Activated CD8-positive, alpha-beta T cell treated with anti-CD3 and anti-CD28 coated beads, Interleukin-2, amount 10 ng/mL, durations not matched to agents 7 days and 5 days (primary cell): ENCODE data around the gene CAMK2D. TPM values are rescaled to one million over a fixed set of nuclear protein-coding genes. Genes with fewer than 3 reads are reported as not detected.

ENCODE experiments used
- ATAC-seq: fragments of 150-1000 bp; cut with Tn5 transposase; one replicate; pipeline ENCODE4 v1.10.0; 2021; ENCODE audit warnings: moderate library complexity
- CTCF ChIA-PET: fragments of 350-600 bp; sonication (Branson Sonifier 250); formaldehyde crosslinking; loops from one replicate; lab custom pipeline; 2021; ENCODE audit warnings: antibody characterized with exemption; lab: Charles Lee
- POLR2A ChIA-PET: fragments of 350-600 bp; sonication (Branson Sonifier 250); formaldehyde crosslinking; loops from one replicate; lab custom pipeline; 2021; ENCODE audit warnings: antibody characterized with exemption; lab: Charles Lee
- DNase-seq: peaks from one replicate; pipeline ENCODE4 v3.0.0-alpha.2; 2020
- H3K27ac Mint-ChIP-seq: one replicate; pipeline ENCODE4 v1.8.0; 2021; ENCODE audit warnings: mild to moderate bottlenecking, mixed read lengths
- H3K27me3 Mint-ChIP-seq: one replicate; pipeline ENCODE4 v1.8.0; 2021; ENCODE audit warnings: low read depth, mixed read lengths
- H3K36me3 Mint-ChIP-seq: one replicate; pipeline ENCODE4 v1.8.0; 2021; ENCODE audit warnings: low read depth, mixed read lengths
- H3K4me1 Mint-ChIP-seq: one replicate; pipeline ENCODE4 v1.8.0; 2021; ENCODE audit warnings: low read depth, mixed read lengths
- H3K4me3 Mint-ChIP-seq: one replicate; pipeline ENCODE4 v1.8.0; 2021; ENCODE audit warnings: mild to moderate bottlenecking, mixed read lengths
- H3K9me3 Mint-ChIP-seq: one replicate; pipeline ENCODE4 v1.8.0; 2022; ENCODE audit warnings: mixed read lengths; ENCODE audit not compliant: insufficient read depth
- total RNA-seq, 2 experiments: library from RNA; stranded (reverse); gene quantifications; one replicate each; pipeline ENCODE4 v1.2.3, GENCODE V29; 2021

The CAMK2D gene
- total RNA-seq, 2 experiments from 2014 or later = 30.7 to 31.1 TPM

DNA sequence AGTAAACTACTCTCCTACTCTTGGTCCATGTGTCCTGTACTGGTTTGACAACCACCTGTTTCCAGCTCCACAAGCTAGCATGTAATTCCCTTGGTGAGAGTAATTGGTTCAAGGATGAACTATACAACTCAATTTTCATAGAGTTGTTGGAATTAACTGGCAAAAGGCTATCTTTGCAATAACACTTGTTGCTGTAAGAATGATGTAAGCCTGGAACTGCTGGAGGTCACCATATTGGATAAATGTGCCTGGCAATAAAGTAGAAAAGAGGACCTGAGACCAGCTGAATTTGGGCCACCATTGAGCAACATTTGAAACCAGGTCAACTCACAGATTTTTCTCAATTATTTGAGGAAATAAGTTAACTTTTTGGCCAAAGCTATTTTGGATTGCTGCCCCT, 175.5 kb downstream of the CAMK2D start:
- CTCF ChIA-PET = interaction anchor here (1.1 to 1.3 kb wide), 2 partner anchors 9 to 38 kb away, joined by 5 to 9 read pairs; no protein-coding TSS in a partner anchor
- ATAC-seq = no peak
- no peaks in the 10 kb centered on the region for H3K27me3 Mint-ChIP-seq
- H3K4me1 Mint-ChIP-seq = peaks cover 6% of the 10 kb centered on the region
- H3K27ac Mint-ChIP-seq = no peak overlapping the region
- peaks cover 20% of the 10 kb centered on the region for H3K36me3 Mint-ChIP-seq
- no peaks in the 10 kb centered on the region for H3K9me3 Mint-ChIP-seq
- POLR2A ChIA-PET = no interaction called here
- no peak overlapping the region for H3K4me3 Mint-ChIP-seq
- no peak for DNase-seq

DNA sequence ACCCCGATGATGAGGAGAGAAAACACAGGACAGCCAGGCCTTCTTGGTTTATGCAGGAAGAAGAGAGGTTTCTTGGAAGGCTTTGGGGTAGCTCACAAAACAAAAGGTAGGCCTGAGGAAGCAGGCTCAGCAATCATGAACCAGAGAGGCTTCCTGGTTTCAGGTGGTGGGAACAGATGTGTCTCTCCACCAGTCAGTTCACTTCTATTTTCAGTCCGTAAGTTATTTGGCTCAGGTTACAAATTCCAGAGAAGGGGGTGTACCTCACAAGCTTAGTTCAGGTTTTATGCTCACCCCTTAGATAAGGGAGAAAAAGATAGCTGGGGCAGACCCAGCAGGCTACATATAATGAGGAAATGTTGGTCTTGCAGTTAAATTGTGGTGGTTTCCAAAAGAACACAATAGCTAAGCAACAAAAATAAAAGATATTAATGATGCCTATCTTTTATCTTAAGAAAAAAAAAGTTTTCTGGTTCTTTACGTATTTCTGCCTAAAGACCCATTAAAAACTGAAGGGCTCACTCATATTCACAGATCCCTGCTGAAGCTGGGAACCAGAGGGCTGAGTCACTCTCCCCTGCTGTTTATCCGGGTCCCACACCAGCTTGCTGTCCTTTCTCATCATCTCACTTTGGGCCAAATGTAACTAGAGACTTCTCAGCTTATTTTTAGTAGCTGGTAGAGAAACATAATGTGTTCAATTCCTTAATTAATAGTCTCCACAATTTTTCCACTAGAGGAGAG, 177.0 kb downstream of the CAMK2D start:
- no peaks in the 10 kb centered on the region for H3K9me3 Mint-ChIP-seq
- POLR2A ChIA-PET = no interaction called here
- no peak overlapping the region for H3K4me3 Mint-ChIP-seq
- no peak for DNase-seq
- no peak overlapping the region for H3K27ac Mint-ChIP-seq
- CTCF ChIA-PET = interaction anchor here (1.0 to 1.2 kb wide), 3 partner anchors 8 to 11 kb away, joined by 3 read pairs; no protein-coding TSS in a partner anchor
- H3K36me3 Mint-ChIP-seq = peaks cover 18% of the 10 kb centered on the region
- H3K4me1 Mint-ChIP-seq = peaks cover 14% of the 10 kb centered on the region
- no peaks in the 10 kb centered on the region for H3K27me3 Mint-ChIP-seq
- ATAC-seq = no peak

DNA sequence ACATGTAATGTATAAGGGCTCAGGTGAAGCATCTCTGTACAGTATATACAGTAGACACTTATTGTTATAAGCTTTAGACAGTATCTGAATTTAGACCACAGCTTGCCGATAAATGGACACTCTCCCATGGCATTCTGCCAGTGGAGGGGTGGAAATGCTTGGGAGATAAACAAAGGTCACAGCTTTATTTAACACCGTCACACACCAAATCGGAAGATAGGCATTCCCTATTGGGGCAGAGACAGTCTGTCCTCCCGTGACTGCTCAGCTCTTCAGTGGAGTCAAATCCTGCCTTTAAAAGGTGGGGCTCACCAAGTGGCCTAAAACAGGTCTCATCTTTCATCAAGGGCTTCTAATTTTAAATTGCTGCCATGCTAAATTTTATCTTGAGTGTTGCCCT, 178.8 kb downstream of the CAMK2D start:
- H3K36me3 Mint-ChIP-seq = peaks cover 14% of the 10 kb centered on the region
- H3K4me3 Mint-ChIP-seq = no peak overlapping the region
- peaks cover 22% of the 10 kb centered on the region for H3K4me1 Mint-ChIP-seq
- no peaks in the 10 kb centered on the region for H3K27me3 Mint-ChIP-seq
- no peak overlapping the region for H3K27ac Mint-ChIP-seq
- ChIA-PET POLR2A (interaction anchor here (1.2 kb wide), 1 partner anchor 9 kb away, joined by 3 read pairs; no protein-coding TSS in a partner anchor), CTCF (interaction anchor here (1.1 to 2.5 kb wide), 2 partner anchors 35 to 177 kb away, joined by 3 to 8 read pairs; no protein-coding TSS in a partner anchor)
- ATAC-seq (no peak), DNase-seq (no peak)
- H3K9me3 Mint-ChIP-seq = no peaks in the 10 kb centered on the region

DNA sequence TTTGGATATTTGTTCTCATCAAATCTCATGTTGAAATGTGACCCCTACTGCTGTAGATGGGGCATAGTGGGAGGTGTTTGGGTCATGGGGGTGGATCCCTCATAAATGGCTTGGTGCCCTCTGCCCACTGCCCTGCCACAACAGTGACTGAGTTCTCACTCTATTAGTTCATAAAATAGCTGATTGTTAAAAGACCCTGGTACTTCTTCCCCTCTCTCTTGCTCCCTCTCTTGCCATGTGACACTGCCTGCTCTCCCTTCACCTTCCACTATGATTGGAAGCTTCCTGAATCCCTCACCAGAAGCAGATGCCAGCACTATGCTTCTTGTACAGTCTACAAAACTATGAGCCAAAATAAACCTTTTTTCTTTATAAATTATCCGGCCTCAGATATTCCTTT, 182.2 kb downstream of the CAMK2D start:
- H3K27ac Mint-ChIP-seq = no peak overlapping the region
- no peak overlapping the region for H3K4me3 Mint-ChIP-seq
- ATAC-seq (no peak), DNase-seq (no peak)
- peaks cover 39% of the 10 kb centered on the region for H3K4me1 Mint-ChIP-seq
- peaks cover 11% of the 10 kb centered on the region for H3K36me3 Mint-ChIP-seq
- no peaks in the 10 kb centered on the region for H3K9me3 Mint-ChIP-seq
- no peaks in the 10 kb centered on the region for H3K27me3 Mint-ChIP-seq
- ChIA-PET CTCF (interaction anchor here (0.9 kb wide), 1 partner anchor 27 kb away, joined by 3 read pairs; no protein-coding TSS in a partner anchor), POLR2A (no interaction called here)

DNA sequence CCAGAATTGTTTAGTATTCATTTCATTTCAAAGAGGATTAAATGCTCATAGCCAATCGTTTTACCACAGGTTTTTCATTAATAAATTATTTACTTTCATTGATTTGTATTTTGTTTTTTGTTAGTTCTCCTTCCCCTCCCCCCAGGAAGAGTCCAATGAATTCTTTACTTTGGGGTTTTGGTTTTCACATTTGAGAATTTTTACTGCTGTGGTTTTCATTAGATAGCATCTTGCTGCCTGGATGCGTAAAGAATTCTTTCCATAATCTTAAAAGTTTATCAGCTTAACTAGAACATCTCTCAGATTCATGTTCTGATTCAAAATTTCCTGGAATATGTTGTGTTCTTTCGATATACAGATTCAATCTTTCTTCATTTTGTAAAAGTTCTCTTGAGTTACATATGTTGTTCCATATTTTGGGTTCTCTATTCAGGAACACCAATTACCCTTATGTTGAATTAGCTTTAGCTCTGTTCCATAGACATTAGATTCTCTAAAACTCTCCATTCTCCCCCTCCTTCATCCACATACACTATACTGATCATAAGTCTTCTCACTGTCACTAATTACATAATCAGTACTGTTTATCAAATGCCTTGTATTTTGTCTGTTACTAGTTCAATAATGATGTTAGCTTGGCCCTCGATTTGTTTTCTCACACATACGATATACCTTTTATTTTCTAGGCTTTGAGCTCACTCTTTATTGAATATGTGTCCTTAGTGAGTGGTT, 184.4 kb downstream of the CAMK2D start:
- Mint-ChIP-seq H3K27me3 (no peaks in the 10 kb centered on the region), H3K4me3 (no peak overlapping the region), H3K4me1 (peaks cover 41% of the 10 kb centered on the region), H3K27ac (no peak overlapping the region), H3K36me3 (peaks cover 23% of the 10 kb centered on the region), H3K9me3 (peaks cover 8% of the 10 kb centered on the region)
- DNase-seq (no peak), ATAC-seq (no peak)
- ChIA-PET POLR2A (no interaction called here), CTCF (interaction anchor here (1.5 to 2.7 kb wide), 2 partner anchors 9 to 30 kb away, joined by 5 to 11 read pairs; no protein-coding TSS in a partner anchor)

DNA sequence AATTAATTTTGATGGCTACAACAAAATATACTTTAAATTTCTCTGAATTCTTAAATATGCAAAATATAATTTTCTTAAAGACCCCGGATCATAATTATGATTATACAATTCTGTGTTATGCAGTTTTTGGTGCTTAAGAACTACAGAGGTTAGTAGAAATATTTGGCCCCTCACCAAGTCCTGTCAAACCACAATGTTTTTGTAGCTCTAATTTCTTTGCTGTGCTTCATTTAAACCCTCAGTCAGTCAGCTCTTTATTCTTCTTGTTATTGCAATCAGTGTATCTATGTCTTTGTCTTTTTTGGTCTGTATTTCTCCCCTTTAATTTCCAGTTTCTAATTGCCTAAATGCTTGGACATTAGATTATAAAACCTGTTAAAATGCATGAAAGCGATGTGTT, 186.1 kb downstream of the CAMK2D start:
- Mint-ChIP-seq H3K4me1 (peaks cover 41% of the 10 kb centered on the region), H3K4me3 (no peak overlapping the region), H3K27ac (no peak overlapping the region), H3K36me3 (peaks cover 22% of the 10 kb centered on the region), H3K9me3 (peaks cover 12% of the 10 kb centered on the region), H3K27me3 (no peaks in the 10 kb centered on the region)
- ChIA-PET POLR2A (no interaction called here), CTCF (interaction anchor here (0.8 to 1.0 kb wide), 2 partner anchors 9 to 18 kb away, joined by 3 read pairs; no protein-coding TSS in a partner anchor)
- DNase-seq (no peak), ATAC-seq (no peak)

DNA sequence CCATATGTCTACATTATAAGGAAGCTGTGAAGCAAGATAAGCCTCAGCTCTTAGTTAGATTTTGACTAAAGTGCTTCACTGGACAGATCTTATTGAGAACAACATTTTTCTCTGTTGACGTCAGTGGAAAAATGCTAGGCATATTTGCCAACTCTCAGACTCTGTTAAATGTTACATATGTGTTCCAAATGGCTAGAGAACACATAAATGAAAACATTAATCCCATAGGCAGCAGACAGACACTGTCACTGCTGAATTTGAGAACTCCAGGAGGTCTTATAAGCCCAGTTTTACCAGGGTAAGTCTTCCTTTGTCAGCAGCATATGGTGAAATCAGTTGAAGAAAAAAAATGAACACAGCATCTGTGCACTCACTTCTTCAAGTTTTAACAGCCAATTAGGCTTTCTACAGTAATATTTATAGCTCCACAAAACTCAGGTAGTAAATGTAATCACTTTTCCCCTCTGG, 186.9 kb downstream of the CAMK2D start:
- ATAC-seq (no peak), DNase-seq (no peak)
- Mint-ChIP-seq H3K4me3 (no peak overlapping the region), H3K4me1 (peaks cover 34% of the 10 kb centered on the region), H3K27me3 (no peaks in the 10 kb centered on the region), H3K9me3 (peaks cover 12% of the 10 kb centered on the region), H3K27ac (no peak overlapping the region), H3K36me3 (peaks cover 24% of the 10 kb centered on the region)
- POLR2A ChIA-PET = interaction anchor here (1.0 kb wide), 1 partner anchor 18 kb away, joined by 3 read pairs; no protein-coding TSS in a partner anchor
- CTCF ChIA-PET = interaction anchor here (0.9 to 1.3 kb wide), 2 partner anchors 27 to 62 kb away, joined by 4 read pairs; no protein-coding TSS in a partner anchor

DNA sequence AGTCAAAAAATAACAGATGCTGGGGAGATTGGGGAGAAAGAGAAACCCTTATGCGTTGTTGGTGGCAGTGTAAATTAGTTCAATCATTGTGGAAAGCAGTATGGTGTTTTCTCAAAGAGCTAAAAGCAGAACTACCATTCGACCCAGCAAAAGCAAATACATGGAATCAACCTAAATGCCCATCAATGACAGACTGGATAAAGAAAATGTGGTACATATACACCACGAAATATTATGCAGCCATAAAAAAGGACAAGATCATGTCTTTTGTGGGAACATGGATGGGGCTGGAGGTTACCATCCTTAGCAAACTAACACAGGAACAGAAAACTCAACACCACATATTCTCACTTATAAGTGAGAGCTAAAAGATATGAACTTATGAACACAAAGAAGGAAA, 188.9 kb downstream of the CAMK2D start:
- Mint-ChIP-seq H3K9me3 (peaks cover 12% of the 10 kb centered on the region), H3K36me3 (peaks cover 31% of the 10 kb centered on the region), H3K27ac (no peak overlapping the region), H3K27me3 (no peaks in the 10 kb centered on the region), H3K4me1 (peaks cover 24% of the 10 kb centered on the region), H3K4me3 (no peak overlapping the region)
- ChIA-PET CTCF (interaction anchor here (1.3 kb wide), 1 partner anchor 25 kb away, joined by 4 read pairs; no protein-coding TSS in a partner anchor), POLR2A (no interaction called here)
- no peak for DNase-seq
- ATAC-seq = no peak

DNA sequence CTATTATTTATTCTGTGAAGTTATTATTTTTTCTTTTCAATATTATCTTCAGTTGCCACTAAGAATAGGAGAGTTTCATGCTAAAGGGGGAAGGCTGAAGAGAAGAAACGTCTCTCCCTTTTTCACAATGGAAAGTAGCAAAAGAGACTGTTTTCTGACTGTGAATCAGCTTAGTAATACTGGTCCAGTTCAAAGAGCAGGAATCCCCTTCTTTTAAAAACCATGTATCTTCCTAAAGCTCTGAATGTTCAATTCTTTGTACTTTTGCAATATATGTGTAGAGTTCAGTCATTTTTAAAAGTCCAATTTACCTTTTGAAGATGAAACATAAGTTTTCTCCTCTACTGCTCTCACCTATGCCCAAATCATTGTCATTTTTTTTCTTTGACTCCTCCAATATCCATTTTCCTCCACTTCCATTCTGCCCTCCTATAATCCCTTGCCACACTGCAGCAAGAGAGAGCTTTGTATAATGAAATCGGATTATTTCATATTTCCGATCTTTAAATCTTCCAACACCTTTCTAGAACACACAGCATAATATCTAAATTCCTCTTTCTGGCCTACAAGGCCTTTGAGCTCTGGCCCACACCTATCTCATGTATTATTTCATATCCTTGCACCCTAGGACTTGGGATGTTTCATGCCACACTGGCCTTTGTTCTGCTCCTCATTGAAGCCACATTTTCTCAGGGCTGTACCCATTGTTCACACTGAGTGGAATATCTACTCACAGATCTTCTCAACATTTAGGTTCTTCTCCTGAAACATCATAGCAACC, 195.3 kb downstream of the CAMK2D start:
- no peak overlapping the region for H3K4me3 Mint-ChIP-seq
- ChIA-PET CTCF (interaction anchor here (1.0 to 3.7 kb wide), 3 partner anchors 18 to 171 kb away, joined by 3 to 17 read pairs (median 4); no protein-coding TSS in a partner anchor), POLR2A (interaction anchor here (1.3 kb wide), 1 partner anchor 194 kb away, joined by 3 read pairs; no protein-coding TSS in a partner anchor)
- peaks cover 39% of the 10 kb centered on the region for H3K36me3 Mint-ChIP-seq
- H3K27ac Mint-ChIP-seq = peak overlapping the region; percentile 62
- H3K9me3 Mint-ChIP-seq = no peaks in the 10 kb centered on the region
- no peak for DNase-seq
- no peaks in the 10 kb centered on the region for H3K27me3 Mint-ChIP-seq
- ATAC-seq = no peak
- H3K4me1 Mint-ChIP-seq = peaks cover 42% of the 10 kb centered on the region

DNA sequence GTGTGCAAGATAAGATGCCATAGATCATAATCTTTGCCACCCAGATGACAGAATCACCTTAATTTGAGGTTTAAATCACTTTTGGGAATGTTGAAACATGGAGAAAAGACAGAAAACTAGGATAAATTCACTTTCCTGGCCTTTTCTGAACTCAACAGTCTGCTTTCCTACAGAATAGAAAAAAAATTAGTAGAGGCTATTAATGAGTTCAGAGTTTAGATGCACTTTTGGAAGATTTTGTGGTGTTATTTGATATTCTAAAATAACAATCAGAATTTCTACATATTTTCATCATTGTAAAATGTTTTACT, 195.9 kb downstream of the CAMK2D start:
- CTCF ChIA-PET = interaction anchor here (1.0 to 4.8 kb wide), 5 partner anchors 15 to 170 kb away, joined by 3 to 49 read pairs (median 5); no protein-coding TSS in a partner anchor
- no peak for ATAC-seq
- DNase-seq = no peak
- Mint-ChIP-seq H3K4me3 (no peak overlapping the region), H3K27ac (no peak overlapping the region), H3K9me3 (no peaks in the 10 kb centered on the region), H3K4me1 (peaks cover 45% of the 10 kb centered on the region), H3K36me3 (peaks cover 40% of the 10 kb centered on the region), H3K27me3 (no peaks in the 10 kb centered on the region)
- POLR2A ChIA-PET = interaction anchor here (0.6 to 1.3 kb wide), 2 partner anchors 195 to 197 kb away, joined by 3 read pairs; no protein-coding TSS in a partner anchor

DNA sequence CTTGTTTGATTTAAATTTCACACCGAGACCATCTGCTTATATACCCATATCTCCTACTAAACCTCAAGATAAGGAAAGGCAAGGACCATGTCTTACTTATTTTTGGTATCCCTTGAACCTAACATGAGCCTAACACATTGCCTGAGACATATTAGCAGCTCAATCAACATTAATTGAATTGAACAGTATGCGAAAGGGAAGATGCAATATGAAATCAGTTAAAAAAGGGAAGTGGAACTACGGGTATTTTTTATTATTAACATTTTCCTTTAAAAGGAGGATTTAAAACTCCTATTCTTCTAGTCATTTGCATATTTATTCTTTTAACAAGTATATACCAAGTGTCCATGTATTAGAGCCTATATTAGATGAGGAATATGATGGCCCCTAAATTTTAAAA, 197.0 kb downstream of the CAMK2D start:
- POLR2A ChIA-PET = interaction anchor here (0.9 to 2.5 kb wide), 2 partner anchors 17 to 72 kb away, joined by 3 to 7 read pairs; no protein-coding TSS in a partner anchor
- CTCF ChIA-PET = interaction anchor here (0.6 to 4.8 kb wide), 5 partner anchors 9 to 195 kb away, joined by 3 to 49 read pairs (median 3); no protein-coding TSS in a partner anchor
- no peak for ATAC-seq

More for the DNA sequence above, 197.0 kb downstream of the CAMK2D start:
- H3K27me3 Mint-ChIP-seq = no peaks in the 10 kb centered on the region
- peaks cover 36% of the 10 kb centered on the region for H3K36me3 Mint-ChIP-seq
- no peak for DNase-seq
- peaks cover 47% of the 10 kb centered on the region for H3K4me1 Mint-ChIP-seq
- H3K27ac Mint-ChIP-seq = peak overlapping the region; percentile 71
- H3K4me3 Mint-ChIP-seq = peak overlapping the region; percentile 25
- H3K9me3 Mint-ChIP-seq = no peaks in the 10 kb centered on the region
